8988T (cell line): ENCODE data around the gene TXNL1.
"Not testable (repeated sequence)": the region's sequence is repeated elsewhere in the genome, so short reads cannot be mapped to it uniquely, and the experiment has no call there.

ENCODE experiments used
- DNase-seq: peaks from one replicate; pipeline ENCODE4 v3.0.0; 2011

Gene TXNL1

GRCh38 chr18:56643381-56643780 lies 5.0 kb upstream of the TXNL1 start:
- no peak for DNase-seq

- no peak for DNase-seq
These were observed 3.4 kb upstream of the TXNL1 start for GRCh38 chr18:56641714-56642337.

- DNase-seq = no peak
These were observed 1.2 kb upstream of the TXNL1 start for GRCh38 chr18:56639571-56639970.

- DNase-seq = no peak
These were observed 651 bp upstream of the TXNL1 start for GRCh38 chr18:56639104-56639381.

- no peak for DNase-seq
These were observed 621 bp downstream of the TXNL1 start for GRCh38 chr18:56637711-56638231.

DNA sequence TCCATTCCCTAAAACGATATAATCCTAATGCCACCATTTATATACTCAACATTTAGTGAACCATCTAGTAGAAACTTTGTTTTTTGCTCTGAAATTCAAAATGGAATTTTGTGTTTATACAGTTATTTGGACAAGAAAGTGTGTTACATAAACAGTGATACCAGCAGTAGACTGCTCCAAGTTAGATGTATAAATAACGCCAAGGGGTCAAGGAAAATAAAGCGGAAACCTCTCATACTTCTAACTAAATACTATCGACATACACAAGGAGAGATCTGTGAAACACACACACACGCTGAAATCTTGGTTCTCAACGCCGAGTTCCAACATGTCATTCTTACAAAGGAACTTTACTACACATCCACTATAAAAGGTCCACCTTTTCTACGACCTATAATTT lies 1.2 kb downstream of the TXNL1 start:
- DNase-seq = no peak

DNA sequence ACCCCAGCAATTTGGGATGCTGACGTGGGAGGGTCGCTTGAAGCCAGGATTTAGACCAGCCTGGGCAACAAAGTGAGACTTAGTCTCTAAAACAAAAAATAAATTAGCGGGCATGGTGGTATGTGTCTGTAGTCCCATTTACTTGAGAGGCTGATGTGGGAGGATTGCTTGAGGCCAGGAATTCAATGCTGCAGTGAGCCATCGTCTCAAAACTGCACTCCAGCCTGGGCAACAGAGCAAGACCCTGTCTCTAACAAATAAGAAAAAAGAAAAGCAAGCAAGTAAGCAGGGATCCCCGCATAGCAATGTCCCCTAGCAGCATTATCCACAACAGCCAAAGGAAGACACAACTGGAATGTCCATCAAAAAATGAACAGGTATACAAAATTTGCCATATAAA lies 3.4 kb downstream of the TXNL1 start:
- DNase-seq = no peak

- DNase-seq = no peak
These were observed 6.0 kb downstream of the TXNL1 start for GRCh38 chr18:56632070-56633022.

- no peak for DNase-seq
These were observed 10.4 kb downstream of the TXNL1 start for GRCh38 chr18:56627991-56628390.

- no peak for DNase-seq
These were observed 22.5 kb downstream of the TXNL1 start for GRCh38 chr18:56615738-56616520.

- no peak for DNase-seq
These were observed 31.8 kb downstream of the TXNL1 start for GRCh38 chr18:56606618-56607017.

- no peak for DNase-seq
These were observed 40.0 kb downstream of the TXNL1 start for GRCh38 chr18:56598422-56598821.

DNA sequence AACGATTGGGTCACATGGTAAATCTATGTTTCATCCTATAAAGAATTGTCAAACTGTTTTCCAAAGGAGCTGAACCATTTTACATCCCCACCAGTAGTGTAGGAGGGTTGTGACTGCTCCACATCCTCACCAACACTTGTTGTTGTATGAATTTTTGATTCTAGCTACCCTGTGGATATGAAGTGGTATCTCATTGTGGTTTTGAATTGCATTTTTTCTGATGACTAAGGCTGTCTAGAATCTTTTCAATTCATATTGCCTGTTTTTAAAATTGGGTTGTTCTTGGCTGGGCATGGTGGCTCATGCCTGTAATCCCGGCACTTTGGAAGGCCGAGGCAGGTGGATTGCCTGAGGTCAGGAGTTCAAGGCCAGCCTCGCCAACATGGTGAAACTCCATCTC lies 44.5 kb downstream of the TXNL1 start:
- DNase-seq = no peak

DNA sequence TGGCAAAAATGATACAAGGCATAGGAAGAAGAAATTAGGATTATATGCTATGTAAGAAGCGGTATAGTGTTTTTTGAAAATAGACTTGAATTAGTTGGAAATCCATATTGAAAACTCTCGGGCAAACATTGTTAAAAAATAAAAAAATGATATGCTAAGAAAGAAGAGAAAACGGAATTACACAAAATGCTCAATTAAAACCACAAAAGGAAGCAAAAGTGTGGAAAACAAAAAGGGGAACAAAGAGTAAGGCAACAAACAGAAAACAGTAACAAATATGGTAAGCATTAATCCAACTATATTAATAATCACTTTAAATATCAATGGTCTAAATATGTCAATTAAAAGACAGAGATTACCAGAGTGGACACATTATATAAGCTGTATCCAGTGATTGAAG lies 58.4 kb downstream of the TXNL1 start:
- DNase-seq = no peak

DNA sequence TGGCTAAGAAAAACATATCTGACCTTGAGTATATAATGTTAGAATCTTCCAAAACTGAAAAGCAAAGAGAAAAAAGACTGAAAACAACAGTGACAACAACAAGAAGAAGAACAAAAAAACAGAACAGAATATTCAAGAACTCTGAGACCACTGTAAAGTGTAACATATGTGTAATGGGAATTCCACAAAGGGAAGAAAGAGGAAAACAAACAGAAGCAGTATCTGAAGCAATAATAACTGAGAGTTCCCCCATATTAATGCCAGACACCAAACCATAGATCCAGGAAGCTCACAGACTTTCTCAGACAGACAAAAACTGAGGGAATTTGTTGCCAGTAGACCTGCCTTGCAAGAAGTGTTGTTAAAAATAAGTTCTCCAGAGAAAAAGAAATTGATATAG lies 58.9 kb downstream of the TXNL1 start:
- no peak for DNase-seq

GRCh38 chr18:56576826-56577573 lies 61.4 kb downstream of the TXNL1 start:
- DNase-seq = no peak

DNA sequence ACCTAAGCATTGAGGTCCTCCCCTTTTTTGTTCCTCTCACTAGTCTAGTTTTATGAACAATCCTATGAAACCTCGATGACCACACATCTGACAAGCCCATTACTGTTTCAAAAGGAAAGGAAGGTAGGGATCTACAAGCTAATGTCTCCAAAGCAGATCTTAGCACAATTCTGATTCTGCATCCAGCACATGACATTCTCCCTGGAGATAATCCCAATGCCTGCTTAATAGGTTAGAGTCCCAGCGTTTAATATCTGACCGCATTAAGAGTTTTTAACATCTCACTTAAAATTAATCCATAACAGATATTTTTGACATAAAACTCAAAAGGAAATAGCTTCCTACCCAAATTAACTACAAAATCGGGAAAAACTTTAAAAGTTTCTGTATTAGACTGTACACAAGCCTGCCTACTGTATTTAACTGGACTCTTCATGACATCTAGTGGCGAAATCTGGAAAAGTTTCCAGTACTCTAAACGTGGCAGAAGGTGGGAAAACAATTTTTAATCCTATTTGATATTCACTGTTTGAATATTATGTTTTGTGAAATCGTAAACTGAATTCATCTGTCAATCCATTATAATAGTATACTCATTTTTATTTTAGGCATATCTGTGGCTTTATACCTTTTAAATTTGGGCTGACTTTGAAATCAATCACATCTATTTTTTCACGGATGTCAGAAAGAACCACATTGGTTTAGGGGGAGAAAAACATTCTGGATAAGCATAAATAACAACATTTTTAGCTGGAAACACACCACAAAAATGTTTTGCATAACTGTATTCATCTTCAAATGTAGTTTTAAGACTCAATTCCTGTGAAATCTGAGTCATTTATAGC lies 62.4 kb downstream of the TXNL1 start:
- DNase-seq = no peak

GRCh38 chr18:56574861-56575260 lies 63.5 kb downstream of the TXNL1 start:
- no peak for DNase-seq

DNA sequence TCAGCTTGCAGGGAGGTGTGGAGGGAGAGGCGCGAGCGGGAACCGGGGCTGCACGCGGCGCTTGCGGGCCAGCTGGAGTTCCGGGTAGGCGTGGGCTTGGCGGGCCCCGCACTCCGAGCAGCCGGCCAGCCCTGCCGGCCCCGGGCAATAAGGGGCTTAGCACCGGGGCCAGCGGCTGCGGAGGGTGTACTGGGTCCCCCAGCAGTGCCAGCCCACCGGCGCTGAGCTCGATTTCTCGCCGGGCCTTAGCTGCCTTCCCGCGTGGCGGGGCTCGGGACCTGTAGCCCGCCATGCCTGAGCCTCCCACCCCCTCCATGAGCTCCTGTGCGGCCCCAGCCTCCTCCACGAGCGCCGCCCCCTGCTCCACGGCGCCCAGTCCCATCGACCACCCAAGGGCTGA lies 66.1 kb downstream of the TXNL1 start:
- DNase-seq = not testable (repeated sequence)

GRCh38 chr18:56570978-56571377 lies 67.4 kb downstream of the TXNL1 start:
- DNase-seq = no peak

DNA sequence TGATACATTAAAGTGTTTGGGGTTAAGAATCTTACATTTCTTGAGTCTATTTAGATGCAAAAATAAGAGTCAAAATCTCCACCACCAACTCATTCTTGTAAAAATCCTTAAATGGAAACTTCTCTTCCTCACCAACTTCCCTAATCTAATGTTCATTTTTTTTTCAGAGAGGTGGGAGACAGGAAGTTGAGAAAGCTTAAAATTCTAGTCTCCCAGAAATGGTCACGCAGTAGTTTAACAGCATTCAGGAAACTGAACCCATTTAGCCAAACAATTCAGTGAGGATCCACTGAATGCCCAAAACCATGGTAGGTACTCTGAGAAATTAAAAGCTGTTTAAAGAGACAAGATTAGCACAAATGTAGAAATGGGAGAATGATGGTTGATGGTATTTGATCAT lies 69.0 kb downstream of the TXNL1 start:
- no peak for DNase-seq

DNA sequence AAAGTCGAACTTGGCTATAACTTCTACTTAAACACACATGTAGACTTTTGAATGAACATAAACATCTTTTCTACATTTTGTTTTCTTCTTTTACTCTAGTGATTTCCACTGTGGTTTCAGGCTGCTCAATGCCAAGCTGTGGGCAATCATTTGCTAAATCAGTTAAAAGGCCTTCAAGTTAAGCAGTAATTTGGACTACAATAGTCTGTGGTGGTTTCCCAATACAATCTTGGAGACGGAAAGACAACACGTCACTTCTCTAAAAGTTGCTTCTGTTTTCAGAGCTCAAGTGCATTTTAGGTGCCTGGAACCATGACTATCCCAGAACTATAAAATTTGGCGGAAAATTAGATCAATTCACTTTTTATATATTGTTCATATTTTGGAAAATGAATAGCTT lies 69.4 kb downstream of the TXNL1 start:
- no peak for DNase-seq
